ENCODE results near the gene ARHGEF25.
"Not testable (repeated sequence)": the region's sequence is repeated elsewhere in the genome, so short reads cannot be mapped to it uniquely, and the experiment has no call there.

The ARHGEF25 gene

DNA sequence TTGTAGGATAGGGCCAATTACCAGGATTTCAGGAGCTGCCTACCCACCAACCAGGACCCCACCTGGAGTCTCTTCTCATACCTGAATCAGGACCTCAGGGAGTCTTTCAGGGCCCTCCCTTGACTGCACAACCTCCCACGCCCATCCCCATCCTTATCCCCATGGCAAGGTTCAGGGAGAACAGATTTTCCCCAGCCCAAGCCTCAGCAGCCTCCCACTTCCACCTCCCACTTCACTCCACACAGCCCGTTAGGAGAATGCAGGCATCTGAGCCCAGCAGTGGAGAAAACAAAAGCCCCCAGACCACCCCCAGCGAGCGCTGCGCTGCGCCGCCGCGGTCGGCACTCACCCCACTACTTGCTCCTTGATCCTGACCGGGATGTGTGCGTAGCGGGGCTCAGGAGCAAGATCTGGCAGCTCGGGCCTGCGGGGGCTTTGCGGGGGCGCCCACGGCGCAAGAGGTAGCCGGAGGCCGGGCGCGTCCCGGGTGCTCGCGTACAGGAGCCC is 20.4 kb downstream of the ARHGEF25 start:
- no peak for DNase-seq (ENCODE audit: low read depth)
- TF ChIP-seq, protein P1, sequence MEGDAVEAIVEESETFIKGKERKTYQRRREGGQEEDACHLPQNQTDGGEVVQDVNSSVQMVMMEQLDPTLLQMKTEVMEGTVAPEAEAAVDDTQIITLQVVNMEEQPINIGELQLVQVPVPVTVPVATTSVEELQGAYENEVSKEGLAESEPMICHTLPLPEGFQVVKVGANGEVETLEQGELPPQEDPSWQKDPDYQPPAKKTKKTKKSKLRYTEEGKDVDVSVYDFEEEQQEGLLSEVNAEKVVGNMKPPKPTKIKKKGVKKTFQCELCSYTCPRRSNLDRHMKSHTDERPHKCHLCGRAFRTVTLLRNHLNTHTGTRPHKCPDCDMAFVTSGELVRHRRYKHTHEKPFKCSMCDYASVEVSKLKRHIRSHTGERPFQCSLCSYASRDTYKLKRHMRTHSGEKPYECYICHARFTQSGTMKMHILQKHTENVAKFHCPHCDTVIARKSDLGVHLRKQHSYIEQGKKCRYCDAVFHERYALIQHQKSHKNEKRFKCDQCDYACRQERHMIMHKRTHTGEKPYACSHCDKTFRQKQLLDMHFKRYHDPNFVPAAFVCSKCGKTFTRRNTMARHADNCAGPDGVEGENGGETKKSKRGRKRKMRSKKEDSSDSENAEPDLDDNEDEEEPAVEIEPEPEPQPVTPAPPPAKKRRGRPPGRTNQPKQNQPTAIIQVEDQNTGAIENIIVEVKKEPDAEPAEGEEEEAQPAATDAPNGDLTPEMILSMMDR (IDR thresholded peaks at IDR 0.05; ENCODE audit: control insufficient read depth, extremely low read depth, insufficient read depth): no peak
- no peak overlapping the region for H3K4me3 ChIP-seq (ENCODE audit: low read depth, low read length)

DNA sequence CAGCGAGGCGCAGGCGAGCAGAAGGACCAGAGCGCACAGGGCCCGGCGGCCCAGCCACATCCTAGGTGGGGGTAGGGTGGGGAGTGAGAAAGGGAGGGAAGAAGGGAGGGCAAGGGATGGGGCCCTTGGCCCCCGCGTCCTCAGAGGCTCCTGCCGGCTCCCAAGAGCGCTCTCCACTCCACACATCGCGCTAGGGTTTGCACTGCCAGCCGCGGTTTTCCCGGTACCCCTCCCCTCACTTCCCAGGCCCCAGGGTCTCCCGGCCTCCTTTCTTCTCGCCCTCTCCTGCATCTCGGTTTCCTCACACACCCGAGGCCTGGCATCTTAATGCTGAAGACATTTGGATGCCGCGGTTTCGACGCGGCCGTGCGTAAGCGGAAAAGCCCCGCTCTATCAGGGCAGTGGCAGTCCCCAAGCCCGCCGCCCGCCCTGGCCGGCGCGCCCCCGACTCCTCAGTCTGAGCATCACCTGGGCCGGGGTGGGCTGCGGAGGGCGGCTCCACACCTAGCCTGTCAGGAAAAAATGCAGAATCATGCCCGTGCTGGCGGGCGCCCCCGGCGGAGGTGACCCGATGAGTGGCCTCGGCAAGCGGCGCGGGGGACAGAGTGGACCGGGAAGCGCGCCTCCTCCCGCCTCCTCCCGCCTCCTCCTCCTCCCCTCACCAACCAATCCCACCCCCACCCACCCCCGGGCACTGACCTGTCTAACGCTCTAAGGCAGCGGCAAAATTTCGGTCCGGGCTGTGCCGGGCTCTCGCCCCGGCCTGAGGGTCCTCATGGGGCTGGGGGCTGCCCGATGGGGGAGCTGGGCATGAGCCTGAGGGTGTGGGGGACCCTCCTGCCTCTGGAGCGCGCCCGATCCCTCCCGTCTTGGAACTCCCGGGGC is 21.1 kb downstream of the ARHGEF25 start:
- TF ChIP-seq, protein P1 (IDR thresholded peaks at IDR 0.05; ENCODE audit: control insufficient read depth, extremely low read depth, insufficient read depth): no peak
- no peak for DNase-seq (ENCODE audit: low read depth)
- H3K4me3 ChIP-seq (ENCODE audit: low read depth, low read length): peak overlapping the region; percentile 55

DNA sequence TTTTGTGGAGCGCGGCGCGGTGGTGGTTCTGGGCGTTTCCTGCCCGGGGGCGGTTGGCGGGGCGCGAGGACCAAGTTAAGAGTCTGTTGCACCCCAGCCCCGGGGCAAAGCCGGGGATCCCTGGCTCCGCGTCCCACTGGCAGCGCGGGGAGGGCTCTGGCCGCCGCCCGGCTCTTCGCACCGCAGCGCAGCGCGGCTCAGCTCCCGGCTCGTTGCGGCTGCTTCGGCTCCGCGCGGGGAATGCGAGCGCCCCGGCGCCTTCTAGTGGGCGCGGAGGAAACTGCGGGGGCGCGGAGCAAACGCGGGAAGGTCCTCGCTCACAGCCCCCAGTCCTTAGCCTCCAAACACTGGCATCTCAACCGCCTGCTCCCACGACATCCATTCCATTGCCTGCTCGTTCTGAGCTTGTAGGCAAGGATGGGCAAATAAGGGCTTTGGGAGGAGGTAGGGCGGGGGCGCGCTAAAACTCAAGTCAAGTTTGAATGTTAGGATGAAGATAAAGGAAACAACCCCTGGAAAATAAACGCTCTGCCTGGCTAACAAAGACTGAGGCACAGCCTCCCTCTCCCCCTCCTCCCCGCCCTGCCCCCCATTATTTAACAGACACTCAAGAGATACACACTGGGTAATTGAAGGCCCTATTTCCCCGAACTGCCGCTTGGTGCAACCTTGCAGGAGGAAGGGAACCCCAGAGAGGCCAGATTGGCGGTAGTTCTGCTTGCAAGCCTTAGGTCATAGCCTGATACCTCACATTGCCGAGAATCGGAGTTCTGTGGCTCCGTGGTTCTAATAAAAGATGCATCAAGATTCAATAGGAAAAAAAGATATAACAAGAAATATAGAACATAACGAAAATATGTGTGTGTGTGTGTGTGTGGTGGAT is 22.0 kb downstream of the ARHGEF25 start, which contains the start of gene B4GALNT1:
Gene B4GALNT1, minus strand, starts transcription at position 244 of the 883 bp plus-strand sequence. CDS start 1,069 bp downstream, outside the sequence.
- H3K4me3 ChIP-seq (ENCODE audit: low read depth, low read length): peak within 1 kb of the TSS; percentile 55
- TF ChIP-seq, protein P1 (IDR thresholded peaks at IDR 0.05; ENCODE audit: control insufficient read depth, extremely low read depth, insufficient read depth): peak; percentile 88
- no peak for DNase-seq (ENCODE audit: low read depth)

DNA sequence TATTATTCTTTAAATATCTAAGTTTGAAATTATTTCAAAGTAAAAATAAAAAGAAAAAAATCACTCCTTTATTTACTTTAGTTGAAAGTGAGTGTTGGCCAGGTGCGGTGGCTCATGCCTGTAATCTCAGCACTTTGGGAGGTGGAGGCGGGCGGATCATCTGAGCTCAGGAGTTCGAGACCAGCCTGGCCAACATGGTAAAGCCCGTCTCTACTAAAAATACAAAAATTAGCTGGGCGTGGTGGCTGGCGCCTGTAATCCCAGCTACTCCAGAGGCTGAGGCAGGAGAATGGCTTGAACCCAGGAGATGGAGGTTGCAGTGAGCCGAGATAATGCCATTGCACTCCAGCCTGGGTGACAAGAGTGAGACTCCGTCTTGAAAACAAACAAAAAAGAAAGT is 25.5 kb downstream of the ARHGEF25 start:
- not testable (repeated sequence) for DNase-seq (ENCODE audit: low read depth); H3K4me3 ChIP-seq (ENCODE audit: low read depth, low read length)

DNA sequence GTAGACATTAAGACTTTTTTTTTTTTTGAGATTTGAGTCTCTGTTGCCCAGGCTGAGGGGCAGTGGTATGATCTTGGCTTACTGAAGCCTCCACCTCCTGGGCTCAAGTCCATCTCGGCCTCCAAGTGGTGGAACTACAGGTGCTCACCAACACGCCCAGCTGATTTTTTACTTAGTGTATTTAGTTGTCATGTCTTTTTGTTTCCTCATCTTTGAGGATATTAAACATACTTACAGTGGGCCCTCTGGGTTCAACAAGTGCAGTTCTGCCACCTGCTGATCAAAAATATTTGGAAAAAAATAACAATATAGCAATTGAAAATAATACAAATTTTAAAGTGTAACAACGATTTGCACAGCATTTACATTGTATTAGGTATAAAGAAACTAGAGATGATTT is 26.1 kb downstream of the ARHGEF25 start:
- no peak overlapping the region for H3K4me3 ChIP-seq (ENCODE audit: low read depth, low read length)
- TF ChIP-seq, protein P1 (IDR thresholded peaks at IDR 0.05; ENCODE audit: control insufficient read depth, extremely low read depth, insufficient read depth): no peak
- DNase-seq (ENCODE audit: low read depth): no peak

DNA sequence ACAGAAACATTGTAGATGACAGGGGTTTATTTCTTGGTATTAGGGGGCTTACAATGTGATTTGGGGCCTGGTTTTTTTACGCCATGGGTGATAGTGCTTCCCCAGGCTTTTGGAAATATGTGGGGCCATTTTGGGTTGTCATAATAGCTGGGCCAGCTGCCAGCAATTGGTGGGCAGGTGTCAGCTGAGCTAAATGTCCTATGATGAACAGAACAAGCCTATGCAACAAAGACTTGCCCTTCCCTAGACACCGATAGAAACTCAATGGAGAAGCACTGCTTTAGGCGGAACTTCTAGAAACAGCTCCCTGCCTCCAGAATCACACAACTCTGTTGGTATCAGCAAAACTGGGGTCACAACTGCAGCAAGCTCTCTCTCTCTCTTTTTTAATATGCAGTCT is 26.9 kb downstream of the ARHGEF25 start:
- no peak for DNase-seq (ENCODE audit: low read depth)
- TF ChIP-seq, protein P1 (IDR thresholded peaks at IDR 0.05; ENCODE audit: control insufficient read depth, extremely low read depth, insufficient read depth): no peak
- no peak overlapping the region for H3K4me3 ChIP-seq (ENCODE audit: low read depth, low read length)
